K562 treated with DMSO at 1 percent for 24 hours (cell line): ENCODE measurements around the gene HLA-DOB. TPM values are rescaled to one million over a fixed set of nuclear protein-coding genes. Genes with fewer than 3 reads are reported as not detected.

Experiments
- total RNA-seq: library from RNA; unstranded; fragments of 300-600 nt; gene quantifications from 2 replicates; pipeline ENCODE4 v1.2.3, GENCODE V29; 2022; ENCODE audit warnings: low read depth; ENCODE audit not compliant: insufficient read depth

The HLA-DOB gene
- 0.74 and 0.86 TPM in 2 replicates for total RNA-seq

DNA sequence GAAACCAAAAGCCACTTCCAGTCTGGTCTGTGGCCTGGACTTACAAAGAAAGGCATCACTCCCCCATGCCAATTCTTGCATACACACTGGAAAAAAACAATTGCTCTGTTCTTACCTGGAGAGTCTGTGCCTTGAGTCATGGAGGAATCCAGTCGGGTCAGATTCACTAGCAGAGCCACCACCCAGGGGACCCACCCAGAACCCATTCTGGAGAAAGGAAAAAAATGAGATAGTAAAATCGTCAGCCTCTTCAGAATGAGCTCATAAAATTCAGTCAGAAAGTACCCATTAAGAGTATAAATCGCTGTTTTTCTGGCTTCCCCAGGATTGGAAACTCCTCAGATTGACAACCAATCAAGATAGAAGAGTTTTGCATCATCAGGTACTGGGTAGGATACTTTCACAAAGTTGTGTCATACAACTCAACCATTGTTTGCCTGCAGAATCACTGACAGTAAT, at the start of gene HLA-DOB:
Gene HLA-DOB, minus strand, starts transcription at position 257 of the 459 bp plus-strand sequence. Its CDS starts 51 bp downstream, at position 206.

DNA sequence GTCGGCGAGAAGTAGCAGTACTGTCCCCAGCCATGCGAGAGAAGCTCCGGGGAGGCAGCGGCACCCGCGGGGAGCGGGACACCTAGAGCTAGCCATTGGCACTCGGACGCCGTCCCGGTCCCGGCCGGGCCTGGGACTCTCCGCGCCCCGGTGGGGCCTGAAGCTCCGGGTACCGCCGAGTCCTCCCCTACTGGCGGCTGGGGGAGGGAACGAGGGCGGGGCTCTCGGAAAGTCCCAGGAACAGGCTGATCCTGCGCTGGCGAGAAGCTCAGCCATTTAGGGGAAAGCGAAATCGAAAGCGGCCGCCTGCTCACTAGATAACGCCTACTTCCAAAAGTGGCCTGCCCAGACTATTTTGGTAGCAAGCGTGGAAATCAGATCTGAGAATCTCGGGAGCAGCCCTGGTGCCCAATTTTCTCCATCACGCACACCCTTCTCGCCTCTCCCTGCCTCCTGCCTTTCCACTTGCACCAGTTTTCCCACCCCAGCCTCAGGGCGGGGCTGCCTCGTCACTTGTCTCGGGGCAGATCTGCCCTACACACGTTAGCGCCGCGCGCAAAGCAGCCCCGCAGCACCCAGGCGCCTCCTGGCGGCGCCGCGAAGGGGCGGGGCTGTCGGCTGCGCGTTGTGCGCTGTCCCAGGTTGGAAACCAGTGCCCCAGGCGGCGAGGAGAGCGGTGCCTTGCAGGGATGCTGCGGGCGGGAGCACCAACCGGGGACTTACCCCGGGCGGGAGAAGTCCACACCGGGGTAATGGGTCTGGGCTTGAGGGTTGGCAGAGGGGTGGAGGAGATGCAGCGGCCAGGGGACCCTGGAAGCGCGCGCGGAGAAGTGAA, 37.0 kb upstream of the HLA-DOB start, which contains the start of the genes PSMB9 and TAP1:
Gene PSMB9, plus strand, starts transcription at position 652 of the 835 bp plus-strand sequence. Its CDS starts 38 bp downstream, at position 690.
Gene TAP1, minus strand, starts transcription at position 164 of the 835 bp plus-strand sequence. Its CDS starts 68 bp downstream, at position 96.

DNA sequence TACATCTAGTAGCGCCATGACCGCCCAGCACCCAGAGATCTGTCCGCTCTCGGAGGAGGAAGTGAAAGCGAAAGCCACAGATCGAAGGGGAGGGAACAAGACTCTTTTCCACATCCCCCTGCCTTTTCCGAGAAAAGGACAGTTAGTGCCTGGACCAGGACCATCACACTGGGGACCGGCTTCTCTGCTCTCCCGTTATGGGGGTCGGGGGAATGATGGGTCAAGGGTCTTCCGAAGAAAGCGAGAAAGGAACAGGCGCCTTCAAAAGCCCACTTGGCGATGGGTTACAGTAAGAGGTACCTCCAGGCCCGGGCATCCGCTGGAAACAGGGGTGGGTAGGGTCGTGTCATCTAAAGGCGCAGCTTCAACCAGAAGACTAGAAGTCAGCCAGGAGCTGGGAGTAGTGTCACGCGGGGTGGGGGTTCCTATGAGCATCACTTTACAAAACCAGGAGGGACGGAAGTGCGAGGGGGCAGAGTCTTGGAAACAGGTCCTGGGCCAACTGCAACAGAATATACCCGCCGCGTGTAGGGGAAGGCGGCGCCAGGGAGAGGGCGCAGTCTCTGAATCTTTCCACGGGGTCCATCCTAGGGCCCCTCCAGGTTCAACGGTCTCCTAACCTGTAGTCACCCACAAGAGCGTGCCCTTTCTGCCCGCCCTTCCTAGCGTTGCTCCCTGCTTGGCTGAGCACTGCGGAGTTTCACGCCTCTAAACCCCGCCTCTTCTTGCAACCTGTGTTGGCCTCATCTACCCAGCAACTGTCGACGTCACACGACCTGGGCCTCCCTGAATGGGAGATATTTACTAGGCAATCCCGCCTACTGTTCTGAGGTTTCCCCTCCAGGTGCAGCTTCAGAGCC, 27.4 kb upstream of the HLA-DOB start, which contains the start of gene PSMB8:
Gene PSMB8, minus strand, starts transcription at position 69 of the 860 bp plus-strand sequence. Its CDS starts 51 bp downstream, at position 18.

DNA sequence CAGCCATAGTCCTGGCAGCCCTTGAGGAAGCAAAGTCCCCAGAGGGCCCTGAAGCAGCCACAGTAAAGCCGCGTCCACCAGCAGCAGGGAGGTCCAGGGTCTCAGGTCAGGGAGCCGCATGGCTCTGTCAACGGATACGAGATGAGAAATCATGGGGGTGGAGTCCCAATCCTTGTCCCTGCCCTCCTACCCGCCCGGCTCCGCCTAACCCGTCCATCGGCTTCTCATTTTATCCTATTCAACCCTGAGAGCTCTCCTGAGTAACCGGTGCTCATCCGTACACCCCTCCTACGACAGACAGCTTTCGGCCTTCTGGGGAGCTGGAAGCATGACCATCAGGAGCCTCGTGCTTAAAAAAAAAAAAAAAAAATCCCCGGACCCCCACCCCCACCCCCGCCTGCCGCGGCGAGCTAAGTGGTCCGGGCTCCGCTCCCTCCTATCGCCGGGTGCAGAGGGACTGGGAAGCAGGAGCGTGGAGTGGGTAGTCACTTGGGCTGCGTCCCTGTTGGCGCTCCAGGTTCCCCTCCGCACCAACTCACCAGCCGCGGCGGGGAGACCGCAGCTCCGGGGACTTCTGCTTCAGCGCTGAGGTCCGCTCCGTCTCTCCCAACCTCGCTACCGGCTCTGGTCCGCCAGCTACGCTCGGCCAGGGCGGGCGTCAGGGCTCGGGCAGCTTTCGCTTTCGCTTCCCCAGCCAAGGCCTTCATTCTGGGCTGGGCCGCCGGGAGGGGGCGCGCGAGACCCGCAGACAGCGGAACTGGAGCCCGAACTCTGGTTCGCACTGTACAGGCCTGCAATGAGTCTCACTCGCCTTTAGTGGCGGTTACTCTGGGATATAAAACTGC, 21.5 kb upstream of the HLA-DOB start, which contains the start of gene TAP2:
Gene TAP2, minus strand, starts transcription at position 626 of the 845 bp plus-strand sequence. Its CDS starts 506 bp downstream, at position 120.

DNA sequence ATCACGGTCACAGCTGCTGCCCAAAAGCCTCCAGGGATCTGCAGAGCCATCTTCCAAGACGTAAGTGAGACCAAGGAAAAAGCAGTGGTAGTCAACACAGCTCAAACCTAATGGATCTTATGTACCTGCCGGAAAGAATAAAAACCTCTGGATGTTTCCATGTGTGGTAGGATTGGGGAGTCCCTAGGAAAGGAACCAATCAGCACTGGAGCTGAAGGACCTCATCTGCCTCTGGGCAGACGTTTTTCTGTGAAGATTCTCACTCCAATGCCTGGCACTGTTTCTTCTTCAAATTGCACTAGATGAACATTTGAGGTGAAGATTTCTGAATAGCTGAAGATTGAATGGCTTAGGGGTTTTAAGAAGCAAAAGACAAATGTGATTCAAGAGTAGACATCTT, 53.4 kb downstream of the HLA-DOB start, which contains the start of gene HLA-DQB2:
Gene HLA-DQB2, minus strand, starts transcription at position 112 of the 400 bp plus-strand sequence. Its CDS starts 62 bp downstream, at position 50.

Other genes starting within 250 kb of the HLA-DOB start
- gene HLA-DRB1, start 227.2 kb downstream of the HLA-DOB start, total RNA-seq, result not detected in 2 replicates
- gene HLA-DQA1, start 179.6 kb downstream of the HLA-DOB start, total RNA-seq, result not detected in 2 replicates
- gene HLA-DQB1, start 150.3 kb downstream of the HLA-DOB start, total RNA-seq, result not detected in 2 replicates
- not detected in 2 replicates for gene HLA-DQA2, start 75.6 kb downstream of the HLA-DOB start, total RNA-seq
- gene HLA-DQB2, start 53.5 kb downstream of the HLA-DOB start, total RNA-seq, result not detected in 2 replicates
- 22.6 and 35.8 TPM in 2 replicates for gene TAP2, start 21.7 kb upstream of the HLA-DOB start, total RNA-seq
- 26.0 and 31.3 TPM in 2 replicates for gene PSMB8, start 27.0 kb upstream of the HLA-DOB start, total RNA-seq
- gene TAP1, start 36.7 kb upstream of the HLA-DOB start, total RNA-seq, result 23.8 and 28.4 TPM in 2 replicates
- 73.6 and 76.7 TPM in 2 replicates for gene PSMB9, start 37.2 kb upstream of the HLA-DOB start, total RNA-seq
- not detected in 2 replicates for gene HLA-DMB, start 124.0 kb upstream of the HLA-DOB start, total RNA-seq
- 0.61 TPM in 1 of 2 replicates, not detected in the other for gene HLA-DMA, start 136.1 kb upstream of the HLA-DOB start, total RNA-seq
- 209 and 229 TPM in 2 replicates for gene BRD2, start 151.6 kb upstream of the HLA-DOB start, total RNA-seq
- not detected in 2 replicates for gene HLA-DOA, start 192.6 kb upstream of the HLA-DOB start, total RNA-seq